MCF 10A (cell line): ENCODE measurements around the gene PRCD. TPM values are rescaled to one million over a fixed set of nuclear protein-coding genes. Genes with fewer than 3 reads are reported as not detected.

Experiments used
- BruUV-seq: library from RNA; stranded (reverse); fragments of 400-500 nt; replicated peaks from 2 replicates; lab custom pipeline; 2021; lab: Mats Ljungman, UMichigan
- CTCF ChIA-PET: fragments of 300-600 bp; sonication (Branson Sonifier 250); formaldehyde crosslinking; extraction: SDS; loops from one replicate; lab custom pipeline; 2021; ENCODE audit warnings: antibody characterized with exemption, inconsistent platforms; lab: Yijun Ruan, JAX
- POLR2A ChIA-PET: fragments of 300-600, 350-650 bp; sonication (Branson Sonifier 250); formaldehyde crosslinking; extraction: SDS; loops from one replicate; lab custom pipeline; 2020; ENCODE audit warnings: antibody characterized with exemption, inconsistent platforms; lab: Yijun Ruan, JAX
- DNase-seq: peaks from one replicate; pipeline ENCODE4 v3.0.0-alpha.2; 2018; ENCODE audit not compliant: unreplicated experiment
- H3K27ac Mint-ChIP-seq: one replicate; pipeline ENCODE4 v1.8.0; 2022; ENCODE audit warnings: mild to moderate bottlenecking, low read depth, mixed read lengths; ENCODE audit not compliant: unreplicated experiment
- H3K27me3 Mint-ChIP-seq: one replicate; pipeline ENCODE4 v1.8.0; 2022; ENCODE audit warnings: mixed read lengths; ENCODE audit not compliant: insufficient read depth, unreplicated experiment
- H3K36me3 Mint-ChIP-seq: one replicate; pipeline ENCODE4 v1.8.0; 2022; ENCODE audit warnings: mild to moderate bottlenecking, moderate library complexity, mixed read lengths; ENCODE audit not compliant: insufficient read depth, unreplicated experiment
- H3K4me1 Mint-ChIP-seq: one replicate; pipeline ENCODE4 v1.8.0; 2022; ENCODE audit warnings: mixed read lengths; ENCODE audit not compliant: insufficient read depth, unreplicated experiment
- H3K4me3 Mint-ChIP-seq: one replicate; pipeline ENCODE4 v1.8.0; 2022; ENCODE audit warnings: mild to moderate bottlenecking, moderate library complexity, mixed read lengths; ENCODE audit not compliant: unreplicated experiment
- H3K9me3 Mint-ChIP-seq: one replicate; pipeline ENCODE4 v1.8.0; 2022; ENCODE audit warnings: mixed read lengths; ENCODE audit not compliant: unreplicated experiment
- CTCF ChIP-seq: fragments of 200-600 bp; IDR thresholded peaks from one replicate; pipeline ENCODE4 v1.8.0; 2022; ENCODE audit warnings: antibody characterized with exemption, mild to moderate bottlenecking; ENCODE audit not compliant: unreplicated experiment
- intact Hi-C: fragments of 100-400 bp; cut with micrococcal nuclease; formaldehyde crosslinking; loops from 2 replicates; pipeline ENCODE4 v1.14.1; 2022
- total RNA-seq: library from RNA; stranded (reverse); gene quantifications from 2 replicates; pipeline ENCODE4 v1.2.3, GENCODE V29; 2022

Gene PRCD
- total RNA-seq, 1 experiment from 2014 or later: not detected

- DNase-seq: no peak
- no peak for TF ChIP-seq CTCF
- peaks cover 8% of the 10 kb centered on the region for H3K4me1 Mint-ChIP-seq
- no TSS peak for BruUV-seq
- intact Hi-C loops: no loop called here
- POLR2A ChIA-PET: interaction anchor here (0.7 to 5.0 kb wide), 14 partner anchors 12 to 1397 kb away, joined by 3 to 68 read pairs (median 4); no protein-coding TSS in a partner anchor
- H3K27ac Mint-ChIP-seq: no peak overlapping the region
- H3K9me3 Mint-ChIP-seq: no peaks in the 10 kb centered on the region
- H3K4me3 Mint-ChIP-seq: no peak overlapping the region
- H3K27me3 Mint-ChIP-seq: peaks cover 12% of the 10 kb centered on the region
- CTCF ChIA-PET: interaction anchor here (0.6 to 3.9 kb wide), 16 partner anchors 12 to 836 kb away, joined by 3 to 41 read pairs (median 4); no protein-coding TSS in a partner anchor
- H3K36me3 Mint-ChIP-seq: no peaks in the 10 kb centered on the region
These were observed 6.2 kb downstream of the PRCD start for GRCh38 chr17:76545918-76546555.

DNA sequence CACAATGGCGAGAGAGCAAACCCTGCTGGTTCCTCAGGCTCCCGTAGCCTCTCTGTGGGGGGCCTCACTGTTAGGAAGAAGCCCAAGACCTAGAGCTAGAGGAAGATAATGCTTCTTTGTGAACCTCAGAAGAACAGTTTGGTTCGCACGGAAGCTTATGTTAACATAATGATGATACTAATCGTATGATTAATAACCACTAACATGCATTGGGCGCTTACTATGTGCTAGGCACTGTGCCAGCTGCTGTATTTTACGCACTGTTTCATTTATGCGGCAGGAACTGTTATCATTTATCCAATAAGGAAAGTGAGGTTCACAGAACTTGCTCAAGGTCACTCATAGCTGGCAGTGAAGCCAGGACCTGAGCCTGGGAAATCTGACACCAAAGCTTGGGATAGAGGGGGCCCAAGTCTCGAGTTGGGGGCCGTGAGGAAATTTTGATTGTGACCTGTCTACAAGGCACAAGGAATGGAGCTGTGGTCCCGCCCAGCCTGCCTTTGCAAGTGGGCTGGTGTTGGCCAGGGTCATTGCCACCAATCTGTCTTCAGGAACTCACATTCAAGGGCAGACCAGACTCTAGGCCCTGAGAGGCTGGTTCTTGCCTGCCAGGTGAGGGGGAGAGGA, 6.8 kb downstream of the PRCD start:
- H3K9me3 Mint-ChIP-seq: no peaks in the 10 kb centered on the region
- intact Hi-C loops: loop anchor here (1.0 kb wide), 1 partner anchor 23 kb away; no protein-coding TSS in a partner anchor
- no peaks in the 10 kb centered on the region for H3K36me3 Mint-ChIP-seq
- H3K27me3 Mint-ChIP-seq: peaks cover 12% of the 10 kb centered on the region
- TF ChIP-seq CTCF: no peak
- no TSS peak for BruUV-seq
- no peak overlapping the region for H3K27ac Mint-ChIP-seq
- POLR2A ChIA-PET: interaction anchor here (0.7 to 5.0 kb wide), 14 partner anchors 12 to 1397 kb away, joined by 3 to 68 read pairs (median 4); no protein-coding TSS in a partner anchor
- no peak overlapping the region for H3K4me3 Mint-ChIP-seq
- CTCF ChIA-PET: interaction anchor here (0.6 to 3.9 kb wide), 16 partner anchors 9 to 836 kb away, joined by 3 to 41 read pairs (median 4); no protein-coding TSS in a partner anchor
- peak; percentile 77 for DNase-seq
- H3K4me1 Mint-ChIP-seq: peaks cover 10% of the 10 kb centered on the region

- H3K36me3 Mint-ChIP-seq: no peaks in the 10 kb centered on the region
These were observed 7.4 kb downstream of the PRCD start for GRCh38 chr17:76547183-76547641.

More at GRCh38 chr17:76547183-76547641, 7.4 kb downstream of the PRCD start:
- Mint-ChIP-seq H3K27me3 (peaks cover 12% of the 10 kb centered on the region), H3K4me3 (no peak overlapping the region), H3K9me3 (no peaks in the 10 kb centered on the region), H3K4me1 (peaks cover 10% of the 10 kb centered on the region), H3K27ac (no peak overlapping the region)
- no TSS peak for BruUV-seq
- ChIA-PET POLR2A (interaction anchor here (0.7 to 5.0 kb wide), 10 partner anchors 11 to 1398 kb away, joined by 3 to 68 read pairs (median 4); no protein-coding TSS in a partner anchor), CTCF (interaction anchor here (0.6 to 3.9 kb wide), 14 partner anchors 8 to 520 kb away, joined by 3 to 41 read pairs (median 3); no protein-coding TSS in a partner anchor)
- peak; percentile 51 for TF ChIP-seq CTCF
- intact Hi-C loops: loop anchor here (1.0 kb wide), 1 partner anchor 24 kb away; no protein-coding TSS in a partner anchor
- DNase-seq: peak; percentile 81
